T-helper 2 cell treated with Interferon-gamma antibody and Interleukin-4, amounts not matched to agents 5 μg/mL and 100 μg/mL, for 36 hours (primary cell): ENCODE measurements around the gene PDE6B.
"Not testable (repeated sequence)": the region's sequence is repeated elsewhere in the genome, so short reads cannot be mapped to it uniquely, and the experiment has no call there.

Source experiments
- DNase-seq: peaks from one replicate; pipeline ENCODE4 v3.0.0; 2021; ENCODE audit warnings: low spot score
- H3K27ac Mint-ChIP-seq: one replicate; pipeline ENCODE4 v1.8.0; 2021; ENCODE audit warnings: mild to moderate bottlenecking, mixed read lengths
- H3K27me3 Mint-ChIP-seq: one replicate; pipeline ENCODE4 v1.8.0; 2021; ENCODE audit warnings: low read depth, mixed read lengths
- H3K36me3 Mint-ChIP-seq: one replicate; pipeline ENCODE4 v1.8.0; 2021; ENCODE audit warnings: low read depth, mixed read lengths
- H3K4me1 Mint-ChIP-seq: one replicate; pipeline ENCODE4 v1.8.0; 2021; ENCODE audit warnings: low read depth, mixed read lengths
- H3K4me3 Mint-ChIP-seq: one replicate; pipeline ENCODE4 v1.8.0; 2022; ENCODE audit warnings: mild to moderate bottlenecking, moderate library complexity, mixed read lengths
- H3K9me3 Mint-ChIP-seq: one replicate; pipeline ENCODE4 v1.8.0; 2021; ENCODE audit warnings: mixed read lengths

Gene PDE6B

GRCh38 chr4:589219-589963 lies 36.0 kb upstream of the PDE6B start:
- Mint-ChIP-seq H3K36me3 (peaks cover 2% of the 10 kb centered on the region), H3K27ac (no peak overlapping the region), H3K9me3 (peaks cover 26% of the 10 kb centered on the region), H3K4me3 (no peak overlapping the region), H3K27me3 (no peaks in the 10 kb centered on the region), H3K4me1 (peaks cover 3% of the 10 kb centered on the region)
- DNase-seq = no peak

GRCh38 chr4:590313-590841 lies 35.0 kb upstream of the PDE6B start:
- Mint-ChIP-seq H3K27ac (no peak overlapping the region), H3K36me3 (peaks cover 2% of the 10 kb centered on the region), H3K4me3 (no peak overlapping the region), H3K4me1 (peaks cover 4% of the 10 kb centered on the region), H3K9me3 (peaks cover 34% of the 10 kb centered on the region), H3K27me3 (no peaks in the 10 kb centered on the region)
- no peak for DNase-seq

DNA sequence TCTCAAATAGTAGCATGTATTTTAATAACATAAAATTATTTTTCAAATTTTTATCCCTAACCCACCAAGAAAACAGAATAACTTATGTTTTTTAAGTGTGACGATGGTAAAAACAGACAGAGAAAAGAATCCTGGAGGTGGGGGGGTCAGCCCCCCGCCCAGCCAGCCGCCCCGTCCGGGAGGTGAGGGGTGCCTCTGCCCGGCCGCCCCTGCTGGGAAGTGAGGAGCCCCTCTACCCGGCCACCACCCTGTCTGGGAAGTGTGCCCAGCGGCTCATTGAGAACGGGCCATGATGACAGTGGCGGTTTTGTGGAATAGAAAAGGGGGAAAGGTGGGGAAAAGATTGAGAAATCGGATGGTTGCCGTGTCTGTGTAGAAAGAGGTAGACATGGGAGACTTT lies 33.2 kb upstream of the PDE6B start:
- H3K4me3 Mint-ChIP-seq, H3K4me1 Mint-ChIP-seq, H3K36me3 Mint-ChIP-seq, DNase-seq, H3K27me3 Mint-ChIP-seq, H3K27ac Mint-ChIP-seq: not testable (repeated sequence)
- peaks cover 33% of the 10 kb centered on the region for H3K9me3 Mint-ChIP-seq

DNA sequence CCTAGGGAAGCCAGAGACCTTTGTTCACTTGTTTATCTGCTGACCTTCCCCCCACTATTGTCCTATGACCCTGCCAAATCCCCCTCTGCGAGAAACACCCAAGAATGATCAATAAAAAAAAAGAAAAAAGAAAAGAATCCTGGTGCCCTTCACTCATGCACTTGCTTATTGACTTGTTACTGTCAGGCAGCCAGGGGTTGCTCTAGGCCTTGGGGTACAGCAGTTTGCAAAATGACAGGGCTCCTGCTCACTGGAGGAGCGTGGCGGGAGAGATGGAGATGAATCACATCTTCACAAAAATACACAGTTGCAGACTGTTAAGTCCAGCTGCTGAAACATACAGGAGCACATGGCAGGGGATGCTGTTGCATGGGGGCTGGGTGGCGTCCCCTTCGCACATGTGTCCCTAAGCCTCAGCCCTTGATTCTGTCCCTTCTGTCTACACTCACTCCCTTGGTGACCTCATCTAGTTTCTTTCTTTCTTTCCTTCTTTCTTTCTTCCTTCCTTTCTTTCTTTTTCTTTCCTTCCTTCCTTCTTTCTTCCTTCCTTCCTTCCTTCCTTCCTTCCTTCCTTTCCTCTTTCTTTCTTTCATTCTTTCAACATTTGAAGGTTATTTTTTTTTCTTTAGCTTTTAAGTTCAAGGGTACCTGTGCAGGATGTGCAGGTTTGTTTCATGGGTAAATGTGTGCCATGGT lies 32.4 kb upstream of the PDE6B start:
- DNase-seq = no peak
- no peaks in the 10 kb centered on the region for H3K27me3 Mint-ChIP-seq
- peaks cover 33% of the 10 kb centered on the region for H3K9me3 Mint-ChIP-seq
- peaks cover 4% of the 10 kb centered on the region for H3K4me1 Mint-ChIP-seq
- H3K4me3 Mint-ChIP-seq = no peak overlapping the region
- H3K27ac Mint-ChIP-seq = no peak overlapping the region
- peaks cover 2% of the 10 kb centered on the region for H3K36me3 Mint-ChIP-seq

GRCh38 chr4:598925-599324 lies 26.4 kb upstream of the PDE6B start:
- Mint-ChIP-seq H3K27ac (no peak overlapping the region), H3K4me1 (peaks cover 7% of the 10 kb centered on the region), H3K9me3 (peaks cover 27% of the 10 kb centered on the region), H3K36me3 (peaks cover 2% of the 10 kb centered on the region), H3K4me3 (no peak overlapping the region), H3K27me3 (no peaks in the 10 kb centered on the region)
- DNase-seq = no peak

GRCh38 chr4:600166-600565 lies 25.2 kb upstream of the PDE6B start:
- Mint-ChIP-seq H3K9me3 (peaks cover 16% of the 10 kb centered on the region), H3K4me1 (peaks cover 6% of the 10 kb centered on the region), H3K27me3 (no peaks in the 10 kb centered on the region), H3K27ac (no peak overlapping the region), H3K36me3 (no peaks in the 10 kb centered on the region), H3K4me3 (no peak overlapping the region)
- DNase-seq = no peak

DNA sequence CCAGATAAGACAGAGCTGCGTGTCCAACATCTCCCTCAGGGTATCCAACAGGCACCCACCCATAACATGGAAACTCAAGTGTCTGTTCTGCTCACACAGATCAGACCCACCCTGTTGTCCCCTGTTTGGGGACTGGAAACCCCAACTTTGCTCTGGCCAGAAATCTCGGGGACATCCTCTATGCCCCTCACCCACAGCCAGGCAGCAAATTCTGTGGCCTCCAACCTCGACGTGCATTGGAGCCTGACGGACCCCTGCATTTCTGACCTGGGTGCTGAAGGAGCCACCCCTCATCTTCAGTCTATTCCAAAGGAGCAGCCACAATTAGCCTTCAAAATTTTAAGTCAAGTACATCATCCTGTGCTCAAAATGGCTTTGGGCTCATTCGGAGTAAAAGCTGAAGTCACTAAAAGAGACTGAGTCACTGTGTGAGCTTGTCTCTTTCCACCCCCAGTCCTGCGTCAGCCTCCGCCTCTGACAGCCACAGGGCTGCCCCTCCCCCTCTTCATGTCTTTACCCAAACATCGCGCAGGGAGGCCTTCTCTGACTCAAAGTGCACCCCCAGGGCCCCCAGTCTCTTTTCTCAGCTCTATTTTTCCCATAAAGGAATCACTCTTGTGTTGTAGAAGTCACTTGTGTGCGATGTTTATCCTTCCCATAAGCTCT lies 24.4 kb upstream of the PDE6B start:
- no peak overlapping the region for H3K27ac Mint-ChIP-seq
- H3K4me1 Mint-ChIP-seq = peaks cover 6% of the 10 kb centered on the region
- no peaks in the 10 kb centered on the region for H3K27me3 Mint-ChIP-seq
- H3K4me3 Mint-ChIP-seq = no peak overlapping the region
- peak; percentile 41 for DNase-seq
- H3K36me3 Mint-ChIP-seq = no peaks in the 10 kb centered on the region
- peaks cover 10% of the 10 kb centered on the region for H3K9me3 Mint-ChIP-seq

DNA sequence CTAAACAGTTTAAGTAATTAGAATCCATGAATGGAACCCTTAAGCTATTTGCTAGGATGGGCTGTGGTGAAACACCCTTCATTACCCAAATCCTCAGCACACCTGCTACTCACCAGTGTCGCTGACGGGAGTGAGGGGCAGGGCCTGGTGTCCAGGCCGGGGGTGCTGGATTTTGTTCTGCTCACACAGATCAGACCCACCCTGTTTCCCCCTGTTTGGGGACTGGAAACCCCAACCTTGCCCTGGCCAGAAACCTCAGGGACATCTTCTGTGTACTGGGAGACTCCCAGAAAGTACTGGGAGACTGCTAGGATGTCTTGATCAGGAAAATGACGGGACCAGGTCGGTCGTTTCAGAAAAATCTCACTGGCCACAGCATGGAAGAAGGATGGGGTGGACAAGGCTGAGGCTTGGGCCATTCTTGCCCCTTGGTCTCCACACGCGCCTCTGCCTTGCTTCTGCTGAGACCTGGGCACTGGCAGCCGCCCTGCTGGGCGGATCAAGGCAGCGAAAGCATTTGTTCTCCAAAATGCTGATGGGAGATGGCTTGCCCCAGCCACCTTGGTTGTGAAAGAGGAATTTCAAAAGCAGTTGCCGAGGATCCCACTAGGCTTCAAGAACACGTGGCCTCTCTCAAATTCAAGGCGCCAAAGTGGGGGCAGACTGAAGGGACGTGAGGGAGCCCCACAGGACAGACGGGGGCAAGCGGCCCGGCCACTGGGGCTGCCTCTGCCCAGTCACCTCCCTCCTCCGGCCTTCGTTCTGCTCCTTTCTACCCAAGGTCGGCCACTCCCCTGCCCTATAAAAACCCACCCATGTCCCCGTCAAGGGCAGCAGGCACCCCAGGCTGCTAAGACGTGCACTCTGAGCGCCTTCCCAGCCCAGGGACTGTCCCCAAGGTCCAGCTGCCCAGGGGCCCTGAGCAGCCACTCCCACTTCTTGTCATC lies 23.5 kb upstream of the PDE6B start:
- H3K27me3 Mint-ChIP-seq = no peaks in the 10 kb centered on the region
- H3K9me3 Mint-ChIP-seq = peaks cover 7% of the 10 kb centered on the region
- no peak overlapping the region for H3K4me3 Mint-ChIP-seq
- H3K27ac Mint-ChIP-seq = no peak overlapping the region
- no peaks in the 10 kb centered on the region for H3K36me3 Mint-ChIP-seq
- no peak for DNase-seq
- peaks cover 6% of the 10 kb centered on the region for H3K4me1 Mint-ChIP-seq

- peak; percentile 41 for DNase-seq
Measured at GRCh38 chr4:602559-602942, 22.8 kb upstream of the PDE6B start.

GRCh38 chr4:604131-604530 lies 21.2 kb upstream of the PDE6B start:
- H3K9me3 Mint-ChIP-seq = no peaks in the 10 kb centered on the region
- no peak overlapping the region for H3K27ac Mint-ChIP-seq
- H3K4me1 Mint-ChIP-seq = peaks cover 6% of the 10 kb centered on the region
- no peaks in the 10 kb centered on the region for H3K36me3 Mint-ChIP-seq
- DNase-seq = peak; percentile 23
- no peaks in the 10 kb centered on the region for H3K27me3 Mint-ChIP-seq
- H3K4me3 Mint-ChIP-seq = no peak overlapping the region

More at GRCh38 chr4:602559-602942, 22.8 kb upstream of the PDE6B start:
- no peaks in the 10 kb centered on the region for H3K36me3 Mint-ChIP-seq
- no peak overlapping the region for H3K4me3 Mint-ChIP-seq
- no peaks in the 10 kb centered on the region for H3K27me3 Mint-ChIP-seq
- H3K27ac Mint-ChIP-seq = no peak overlapping the region
- H3K9me3 Mint-ChIP-seq = peaks cover 4% of the 10 kb centered on the region
- peaks cover 6% of the 10 kb centered on the region for H3K4me1 Mint-ChIP-seq

DNA sequence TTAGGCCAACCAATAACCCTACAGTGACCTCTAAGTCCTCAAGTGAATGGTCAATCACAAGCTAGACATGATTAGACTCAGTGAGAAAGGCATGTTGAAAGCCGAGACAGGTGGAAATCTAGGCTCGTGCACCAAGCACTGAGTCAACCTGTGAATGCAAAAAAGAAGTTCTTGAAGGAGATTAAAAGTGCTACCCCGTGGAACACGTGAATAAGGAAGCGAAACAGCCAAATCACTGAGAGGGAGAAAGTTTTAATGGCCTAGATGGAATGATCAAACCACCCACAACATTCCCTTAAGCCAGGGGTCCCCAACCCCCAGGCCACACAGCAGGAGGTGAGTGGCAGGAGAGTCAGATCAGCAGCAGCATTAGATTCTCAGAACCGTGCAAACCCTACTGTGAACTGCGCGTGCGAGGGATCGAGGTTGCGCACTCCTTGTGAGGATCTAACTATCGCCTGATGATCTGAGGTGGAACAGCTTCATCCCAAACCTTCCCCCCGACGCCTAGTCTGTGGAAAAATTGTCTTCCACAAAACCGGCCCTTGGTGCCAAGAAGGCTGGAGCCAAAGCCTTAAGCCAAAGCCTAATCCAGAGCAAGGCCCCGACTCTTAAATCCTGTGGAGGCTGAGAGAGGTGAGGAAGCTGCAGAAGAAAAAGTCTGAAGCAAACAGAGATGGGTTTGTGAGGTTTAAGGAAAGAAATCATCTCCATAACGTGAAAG lies 19.5 kb upstream of the PDE6B start:
- H3K4me3 Mint-ChIP-seq = no peak overlapping the region
- H3K36me3 Mint-ChIP-seq = no peaks in the 10 kb centered on the region
- no peak overlapping the region for H3K27ac Mint-ChIP-seq
- DNase-seq = no peak
- H3K4me1 Mint-ChIP-seq = peaks cover 6% of the 10 kb centered on the region
- H3K9me3 Mint-ChIP-seq = peaks cover 5% of the 10 kb centered on the region
- no peaks in the 10 kb centered on the region for H3K27me3 Mint-ChIP-seq

- H3K4me3 Mint-ChIP-seq = no peak overlapping the region
- H3K4me1 Mint-ChIP-seq = peaks cover 6% of the 10 kb centered on the region
- H3K36me3 Mint-ChIP-seq = no peaks in the 10 kb centered on the region
- no peak overlapping the region for H3K27ac Mint-ChIP-seq
- H3K27me3 Mint-ChIP-seq = no peaks in the 10 kb centered on the region
- no peak for DNase-seq
- H3K9me3 Mint-ChIP-seq = peaks cover 5% of the 10 kb centered on the region
Measured at GRCh38 chr4:608236-608635, 17.1 kb upstream of the PDE6B start.
